OCI-LY7 (cell line): Measurements from ENCODE around the gene CTNND2.

Experiments used
- CTCF ChIP-seq: fragments of 200-600 bp; sonication (generic); conservative IDR thresholded peaks from 2 replicates; pipeline ENCODE4 v1.5.1; 2014; ENCODE audit warnings: mild to moderate bottlenecking, antibody characterized with exemption, low read length, moderate library complexity, mixed read lengths
- EZH2phosphoT487 ChIP-seq: fragments of 200-600 bp; sonication (generic); IDR thresholded peaks from 2 replicates; pipeline ENCODE4 v1.6.1; 2018; ENCODE audit warnings: low read depth, borderline replicate concordance, mild to moderate bottlenecking, mixed run types, antibody characterized with exemption, low read length, moderate library complexity, mixed read lengths

DNA sequence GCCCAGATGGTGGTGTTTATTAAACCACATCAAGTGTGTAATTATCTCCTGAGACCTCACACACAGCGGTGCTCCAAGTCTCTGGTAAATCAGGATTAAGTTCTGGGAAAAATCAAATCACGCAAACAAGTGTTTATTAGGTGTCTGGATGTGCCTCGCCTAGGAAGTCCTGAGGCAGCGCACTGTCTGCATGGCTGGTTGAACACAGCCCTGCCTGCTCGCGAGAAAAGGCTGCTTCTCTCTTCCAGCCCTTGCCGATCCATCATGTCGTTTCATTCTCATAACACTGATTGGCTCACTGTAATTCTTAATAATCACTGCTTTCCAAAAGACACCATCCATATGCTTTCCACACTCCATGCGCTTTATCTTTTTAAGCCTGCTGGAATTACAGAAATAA is 913.6 kb downstream of the CTNND2 start:
- TF ChIP-seq CTCF (no peak), EZH2phosphoT487 (no peak)
